DND-41 (cell line): ENCODE results near the gene ADCY9.

Source experiments
- CTCF ChIP-seq: IDR thresholded peaks from 2 replicates; pipeline ENCODE4 v1.5.1; 2012; ENCODE audit warnings: borderline replicate concordance, low read length, moderate library complexity, mild to moderate bottlenecking; ENCODE audit not compliant: poor library complexity, severe bottlenecking; ENCODE audit errors: extremely low read depth
- EZH2 ChIP-seq: IDR thresholded peaks from 3 replicates; pipeline ENCODE4 v1.6.1; 2012; ENCODE audit warnings: borderline replicate concordance, low read depth, mild to moderate bottlenecking, moderate library complexity, low read length, inconsistent platforms; ENCODE audit not compliant: severe bottlenecking

GRCh38 chr16:4137438-4137837, 21.2 kb upstream of the ADCY9 start:
- TF ChIP-seq CTCF = no peak
- no peak for TF ChIP-seq EZH2
